ENCODE results near the gene TMEM220. TPM values are rescaled to one million over a fixed set of nuclear protein-coding genes. Genes with fewer than 3 reads are reported as not detected.

The TMEM220 gene
- total and polyA plus RNA-seq, 7 donors: 3.4 to 8.9 (median 4.6) TPM

DNA sequence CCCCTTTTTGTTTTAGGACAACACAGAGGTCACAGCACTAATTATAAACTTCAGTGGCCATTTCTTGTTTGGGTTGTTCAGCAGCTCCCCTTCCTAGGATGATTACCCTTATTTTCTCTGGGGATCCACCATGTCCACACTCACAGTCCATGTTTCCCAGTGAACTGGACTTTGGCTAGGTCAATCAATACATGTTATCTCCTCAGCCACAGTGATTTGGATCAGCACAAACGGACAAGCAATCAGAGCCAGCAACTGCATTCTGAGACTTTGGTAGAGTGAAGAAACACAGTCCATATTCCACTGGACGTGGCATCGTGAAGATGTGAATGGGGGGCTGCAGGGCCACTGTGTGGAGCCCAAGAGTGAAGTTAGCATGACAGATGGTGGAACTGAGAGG, 4.6 kb downstream of the TMEM220 start:
- no peak overlapping the region for H3K27ac ChIP-seq
- H3K9me3 ChIP-seq: no peaks in the 10 kb centered on the region
- WGBS, 3 donors: 77 to 94% (median 82%) methylated on average over 3 of the region's 3 CpGs
- peaks cover 0 to 73% of the 10 kb centered on the region in 2 donors for H3K36me3 ChIP-seq (ENCODE audit: insufficient read depth in 1 of 2, low read depth in 1 of 2)
- H3K27me3 ChIP-seq (ENCODE audit: insufficient read depth in 3 of 3, low read length in 2 of 3): no peaks in the 10 kb centered on the region
- ATAC-seq: no peak
- intact Hi-C loops (cut with DNase I): no loop called here
- DNase-seq: no peak
- H3K4me3 ChIP-seq: no peak overlapping the region
- no peak for TF ChIP-seq CTCF (IDR thresholded peaks at IDR 0.05)
- no peaks in the 10 kb centered on the region for H3K4me1 ChIP-seq

GRCh38 chr17:10724546-10725195, 5.2 kb downstream of the TMEM220 start:
- Histone ChIP-seq H3K27me3 (ENCODE audit: insufficient read depth in 3 of 3, low read length in 2 of 3) (no peaks in the 10 kb centered on the region), H3K9me3 (no peaks in the 10 kb centered on the region), H3K36me3 (ENCODE audit: insufficient read depth in 1 of 2, low read depth in 1 of 2) (peaks cover 0 to 79% of the 10 kb centered on the region in 2 donors), H3K27ac (no peak overlapping the region), H3K4me3 (no peak overlapping the region), H3K4me1 (no peaks in the 10 kb centered on the region)
- TF ChIP-seq CTCF (IDR thresholded peaks at IDR 0.05): no peak
- no peak for ATAC-seq
- intact Hi-C loops (cut with DNase I): no loop called here
- DNase-seq: no peak
- 89 to 94% (median 93%) methylated on average over 11 of the region's 11 CpGs for WGBS, 3 donors

- WGBS, 3 donors: 46 to 54% (median 47%) methylated on average over 1 of the region's 1 CpG
- intact Hi-C loops (cut with DNase I): no loop called here
These were observed 11.3 kb downstream of the TMEM220 start for GRCh38 chr17:10718547-10718946.

DNA sequence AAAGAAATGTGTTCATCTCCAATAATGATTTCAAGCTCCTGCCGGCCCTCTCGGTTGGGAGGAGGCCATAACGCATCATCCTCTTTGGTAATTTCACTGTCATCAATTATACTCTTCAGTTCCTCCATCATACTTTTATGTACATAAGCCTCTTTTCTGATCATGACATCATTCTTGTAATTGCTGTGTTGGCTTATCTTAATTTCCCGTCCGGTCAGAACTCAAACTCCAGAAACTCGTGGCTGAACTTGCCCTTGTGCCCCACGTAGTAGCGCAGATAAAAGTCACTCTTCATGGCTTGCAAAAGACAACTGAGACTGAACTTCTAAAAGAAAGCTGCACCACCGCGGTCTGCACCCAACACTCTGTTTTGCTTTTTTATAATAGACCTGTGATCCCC, 13.6 kb downstream of the TMEM220 start:
- Histone ChIP-seq H3K4me1 (no peaks in the 10 kb centered on the region), H3K4me3 (no peak overlapping the region), H3K27me3 (ENCODE audit: insufficient read depth in 3 of 3, low read length in 2 of 3) (no peaks in the 10 kb centered on the region), H3K27ac (no peak overlapping the region), H3K36me3 (ENCODE audit: insufficient read depth in 1 of 2, low read depth in 1 of 2) (peaks cover 0 to 78% of the 10 kb centered on the region in 2 donors), H3K9me3 (no peaks in the 10 kb centered on the region)
- WGBS, 3 donors: 86 to 90% (median 86%) methylated on average over 10 of the region's 10 CpGs
- no peak for TF ChIP-seq CTCF (IDR thresholded peaks at IDR 0.05)
- ATAC-seq (no peak), DNase-seq (no peak)
- intact Hi-C loops (cut with DNase I): no loop called here

More at GRCh38 chr17:10718547-10718946, 11.3 kb downstream of the TMEM220 start:
- H3K27ac ChIP-seq: no peak overlapping the region
- no peaks in the 10 kb centered on the region for H3K9me3 ChIP-seq
- H3K4me1 ChIP-seq: no peaks in the 10 kb centered on the region
- H3K27me3 ChIP-seq (ENCODE audit: insufficient read depth in 3 of 3, low read length in 2 of 3): no peaks in the 10 kb centered on the region
- DNase-seq (no peak), ATAC-seq (no peak)
- no peak for TF ChIP-seq CTCF (IDR thresholded peaks at IDR 0.05)
- H3K36me3 ChIP-seq (ENCODE audit: insufficient read depth in 1 of 2, low read depth in 1 of 2): peaks cover 0 to 75% of the 10 kb centered on the region in 2 donors
- H3K4me3 ChIP-seq: no peak overlapping the region

- H3K27me3 ChIP-seq (ENCODE audit: insufficient read depth in 3 of 3, low read length in 2 of 3): no peaks in the 10 kb centered on the region
- intact Hi-C loops (cut with DNase I): no loop called here
- no peak for TF ChIP-seq CTCF (IDR thresholded peaks at IDR 0.05)
- no peak for DNase-seq
- H3K36me3 ChIP-seq (ENCODE audit: insufficient read depth in 1 of 2, low read depth in 1 of 2): peaks cover 0 to 82% of the 10 kb centered on the region in 2 donors
- H3K9me3 ChIP-seq: no peaks in the 10 kb centered on the region
- no peak for ATAC-seq
- no peak overlapping the region for H3K4me3 ChIP-seq
- H3K4me1 ChIP-seq: no peaks in the 10 kb centered on the region
- no peak overlapping the region for H3K27ac ChIP-seq
- WGBS, 3 donors: 89 to 92% (median 91%) methylated on average over 2 of the region's 2 CpGs
These were observed 16.5 kb downstream of the TMEM220 start for GRCh38 chr17:10713318-10713717.
